Astrocyte (in vitro differentiated cells and primary cell): ENCODE measurements around the gene PMS1. TPM values are rescaled to one million over a fixed set of nuclear protein-coding genes. Genes with fewer than 3 reads are reported as not detected.
A peak's percentile ranks its signal among the peaks of the same experiment; 100 is the strongest.

Experiments
- DNase-seq: peaks from one replicate; pipeline ENCODE4 v3.0.0-alpha.2; 2010; ENCODE audit warnings: low read depth
- FAIRE-seq: peaks from 2 replicates; lab custom pipeline; 2011; peaks lifted over from hg19 to GRCh38; lab: Jason Lieb, UNC
- H2AFZ ChIP-seq: 2 replicates; pipeline ENCODE4 v1.6.0; 2012; ENCODE audit warnings: low read depth, low read length, inconsistent platforms
- H3K27ac ChIP-seq: 2 replicates; pipeline ENCODE4 v1.5.1; 2011; ENCODE audit warnings: low read depth, low read length, inconsistent platforms
- H3K27me3 ChIP-seq: 2 replicates; pipeline ENCODE4 v1.6.0; 2011; ENCODE audit warnings: low read length, inconsistent platforms; ENCODE audit not compliant: insufficient read depth
- H3K36me3 ChIP-seq: 2 replicates; pipeline ENCODE4 v1.5.1; 2011; ENCODE audit warnings: low read length, inconsistent platforms; ENCODE audit not compliant: insufficient read depth
- H3K4me1 ChIP-seq: 2 replicates; pipeline ENCODE4 v1.5.1; 2011; ENCODE audit warnings: low read length, inconsistent platforms; ENCODE audit not compliant: insufficient read depth
- H3K4me2 ChIP-seq: 2 replicates; pipeline ENCODE4 v1.6.0; 2012; ENCODE audit warnings: low read length, inconsistent platforms
- H3K4me3 ChIP-seq: 2 replicates; pipeline ENCODE4 v1.5.1; 2011; ENCODE audit warnings: low read depth, mild to moderate bottlenecking, low read length, inconsistent platforms; ENCODE audit not compliant: insufficient read depth
- H3K79me2 ChIP-seq: 2 replicates; pipeline ENCODE4 v1.6.0; 2012; ENCODE audit warnings: mild to moderate bottlenecking, low read length, inconsistent platforms; ENCODE audit not compliant: insufficient read depth
- H3K9ac ChIP-seq: 2 replicates; pipeline ENCODE4 v1.6.0; 2012; ENCODE audit warnings: mild to moderate bottlenecking, low read length, inconsistent platforms
- H3K9me3 ChIP-seq: 2 replicates; pipeline ENCODE4 v1.5.1; 2012; ENCODE audit warnings: low read depth, mild to moderate bottlenecking, low read length, inconsistent platforms; ENCODE audit not compliant: insufficient read depth
- H4K20me1 ChIP-seq: 2 replicates; pipeline ENCODE4 v1.6.0; 2012; ENCODE audit warnings: low read length, inconsistent platforms; ENCODE audit not compliant: insufficient read depth
- H3K27ac Mint-ChIP-seq: one replicate; pipeline ENCODE4 v1.8.0; 2021; ENCODE audit warnings: mild to moderate bottlenecking, mixed read lengths; ENCODE audit not compliant: unreplicated experiment
- H3K27me3 Mint-ChIP-seq: one replicate; pipeline ENCODE4 v1.8.0; 2021; ENCODE audit warnings: low read depth, mixed read lengths; ENCODE audit not compliant: unreplicated experiment
- H3K36me3 Mint-ChIP-seq: one replicate; pipeline ENCODE4 v1.8.0; 2021; ENCODE audit warnings: low read depth, mixed read lengths; ENCODE audit not compliant: unreplicated experiment
- H3K4me1 Mint-ChIP-seq: one replicate; pipeline ENCODE4 v1.8.0; 2021; ENCODE audit warnings: low read depth, mixed read lengths; ENCODE audit not compliant: unreplicated experiment
- H3K4me3 Mint-ChIP-seq: one replicate; pipeline ENCODE4 v1.8.0; 2021; ENCODE audit warnings: mild to moderate bottlenecking, moderate library complexity, mixed read lengths; ENCODE audit not compliant: unreplicated experiment
- H3K9me3 Mint-ChIP-seq: one replicate; pipeline ENCODE4 v1.8.0; 2021; ENCODE audit warnings: mild to moderate bottlenecking, mixed read lengths; ENCODE audit not compliant: unreplicated experiment
- CTCF ChIP-seq: IDR thresholded peaks from 2 replicates; pipeline ENCODE4 v1.5.1; 2011; ENCODE audit warnings: low read depth, mild to moderate bottlenecking, inconsistent platforms, low read length, moderate library complexity; ENCODE audit not compliant: insufficient read depth
- EZH2 ChIP-seq: IDR thresholded peaks from 2 replicates; pipeline ENCODE4 v1.6.1; 2012; ENCODE audit warnings: mild to moderate bottlenecking, low read length, inconsistent platforms; ENCODE audit not compliant: insufficient read depth
- total RNA-seq: library from RNA; stranded (reverse); gene quantifications from 2 replicates; pipeline ENCODE4 v1.2.1, GENCODE V29; 2021

The PMS1 gene
- total RNA-seq, 1 donor from 2014 or later: 27.5 TPM

- no peak overlapping the region for H3K27ac Mint-ChIP-seq
- peaks cover 2% of the 10 kb centered on the region for H4K20me1 ChIP-seq
- no peaks in the 10 kb centered on the region for H3K27me3 Mint-ChIP-seq
Observed at GRCh38 chr2:189818249-189819038, 34.2 kb downstream of the PMS1 start.

GRCh38 chr2:189819297-189819704 lies 35.1 kb downstream of the PMS1 start:
- no peaks in the 10 kb centered on the region for H3K36me3 ChIP-seq
- no peaks in the 10 kb centered on the region for H3K27me3 ChIP-seq
- H3K27ac ChIP-seq: peak overlapping the region; percentile 69
- H3K9me3 ChIP-seq: no peaks in the 10 kb centered on the region
- TF ChIP-seq EZH2 (no peak), CTCF (no peak)
- H3K4me3 ChIP-seq: no peak overlapping the region
- H3K4me3 Mint-ChIP-seq: no peak overlapping the region
- no peak overlapping the region for H2AFZ ChIP-seq
- H3K27ac Mint-ChIP-seq: no peak overlapping the region
- H3K4me1 Mint-ChIP-seq: peaks cover 6% of the 10 kb centered on the region
- FAIRE-seq (no peak), DNase-seq (peak; percentile 81)
- no peaks in the 10 kb centered on the region for H3K79me2 ChIP-seq
- peaks cover 8% of the 10 kb centered on the region for H3K36me3 Mint-ChIP-seq
- H3K4me1 ChIP-seq: no peaks in the 10 kb centered on the region
- no peak overlapping the region for H3K9ac ChIP-seq
- no peaks in the 10 kb centered on the region for H3K27me3 Mint-ChIP-seq
- H3K4me2 ChIP-seq: peak overlapping the region; percentile 21
- peaks cover 2% of the 10 kb centered on the region for H4K20me1 ChIP-seq
- H3K9me3 Mint-ChIP-seq: no peaks in the 10 kb centered on the region

More at GRCh38 chr2:189818249-189819038, 34.2 kb downstream of the PMS1 start:
- Histone ChIP-seq H3K4me3 (no peak overlapping the region), H3K27me3 (no peaks in the 10 kb centered on the region), H3K9me3 (no peaks in the 10 kb centered on the region), H3K9ac (no peak overlapping the region), H2AFZ (no peak overlapping the region), H3K36me3 (peaks cover 3% of the 10 kb centered on the region), H3K27ac (peak overlapping the region; percentile 69), H3K79me2 (no peaks in the 10 kb centered on the region), H3K4me2 (no peak overlapping the region), H3K4me1 (no peaks in the 10 kb centered on the region)
- FAIRE-seq (no peak), DNase-seq (no peak)
- H3K36me3 Mint-ChIP-seq: peaks cover 11% of the 10 kb centered on the region
- peaks cover 6% of the 10 kb centered on the region for H3K4me1 Mint-ChIP-seq
- H3K9me3 Mint-ChIP-seq: no peaks in the 10 kb centered on the region
- TF ChIP-seq EZH2 (no peak), CTCF (no peak)
- H3K4me3 Mint-ChIP-seq: no peak overlapping the region
